HG03159 (cell line): ENCODE results near the gene AMH.

Source experiments
- ATAC-seq: cut with Tn5 transposase; IDR thresholded peaks from one replicate; pipeline ENCODE4 v1.9.1; 2021; ENCODE audit warnings: mild to moderate bottlenecking, moderate library complexity; ENCODE audit not compliant: unreplicated experiment

AMH gene

GRCh38 chr19:2219726-2220125 is 29.4 kb upstream of the AMH start:
- ATAC-seq = no peak

- no peak for ATAC-seq
Measured at GRCh38 chr19:2221250-2221831, 27.8 kb upstream of the AMH start.

GRCh38 chr19:2221918-2222317 is 27.2 kb upstream of the AMH start:
- ATAC-seq = no peak

GRCh38 chr19:2223391-2223790 is 25.7 kb upstream of the AMH start:
- ATAC-seq = no peak

GRCh38 chr19:2223959-2224358 is 25.2 kb upstream of the AMH start:
- ATAC-seq = no peak

- no peak for ATAC-seq
Measured at GRCh38 chr19:2224754-2225349, 24.3 kb upstream of the AMH start.

GRCh38 chr19:2225415-2226050 is 23.6 kb upstream of the AMH start:
- ATAC-seq = no peak

GRCh38 chr19:2226051-2226839 is 22.9 kb upstream of the AMH start:
- no peak for ATAC-seq

- ATAC-seq = no peak
Measured at GRCh38 chr19:2226840-2227360, 22.2 kb upstream of the AMH start.

- ATAC-seq = no peak
Measured at GRCh38 chr19:2227415-2228156, 21.5 kb upstream of the AMH start.

- ATAC-seq = no peak
Measured at GRCh38 chr19:2228157-2229030, 20.7 kb upstream of the AMH start.

- ATAC-seq = no peak
Measured at GRCh38 chr19:2229103-2230032, 19.8 kb upstream of the AMH start.

- ATAC-seq = no peak
Measured at GRCh38 chr19:2230033-2230531, 19.0 kb upstream of the AMH start.

GRCh38 chr19:2230807-2231533 is 18.2 kb upstream of the AMH start:
- no peak for ATAC-seq

- ATAC-seq = no peak
Measured at GRCh38 chr19:2231621-2232221, 17.4 kb upstream of the AMH start.

- ATAC-seq = no peak
Measured at GRCh38 chr19:2232286-2233151, 16.6 kb upstream of the AMH start.
